ENCODE data around the gene KIF5C.

Gene KIF5C

DNA sequence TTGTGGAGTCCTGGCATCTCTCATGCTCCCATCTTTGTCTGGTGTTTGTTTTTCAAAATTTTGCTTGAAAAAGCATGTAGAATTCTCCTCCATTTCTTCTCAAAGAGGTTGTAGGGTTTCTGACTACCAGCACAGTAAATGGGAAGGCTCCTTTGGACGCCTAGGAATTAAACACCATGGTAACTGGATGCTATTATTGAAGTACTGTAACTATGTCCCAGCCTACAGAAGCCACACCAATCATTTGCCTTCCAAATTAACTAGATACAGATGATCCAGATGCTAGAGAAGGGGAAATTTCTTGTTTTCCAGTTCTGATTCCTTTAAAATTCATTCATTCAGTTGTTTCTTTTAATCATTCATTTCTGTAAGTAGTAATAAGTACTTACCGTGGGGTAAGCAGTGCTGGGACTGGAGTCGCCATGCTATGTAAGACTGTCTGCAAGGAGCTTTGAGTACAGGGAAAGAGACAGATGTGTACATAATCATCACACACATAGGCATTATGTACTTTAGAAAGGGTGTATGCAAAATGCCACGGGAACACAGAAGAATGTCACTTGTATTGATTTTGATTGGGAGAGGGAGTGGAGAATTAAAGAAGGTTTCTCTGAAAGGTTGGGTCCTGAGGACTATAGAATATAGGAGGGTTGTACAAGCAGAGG is 49.6 kb downstream of the KIF5C start:
- no peak for DNase-seq (ENCODE audit: low spot score)

DNA sequence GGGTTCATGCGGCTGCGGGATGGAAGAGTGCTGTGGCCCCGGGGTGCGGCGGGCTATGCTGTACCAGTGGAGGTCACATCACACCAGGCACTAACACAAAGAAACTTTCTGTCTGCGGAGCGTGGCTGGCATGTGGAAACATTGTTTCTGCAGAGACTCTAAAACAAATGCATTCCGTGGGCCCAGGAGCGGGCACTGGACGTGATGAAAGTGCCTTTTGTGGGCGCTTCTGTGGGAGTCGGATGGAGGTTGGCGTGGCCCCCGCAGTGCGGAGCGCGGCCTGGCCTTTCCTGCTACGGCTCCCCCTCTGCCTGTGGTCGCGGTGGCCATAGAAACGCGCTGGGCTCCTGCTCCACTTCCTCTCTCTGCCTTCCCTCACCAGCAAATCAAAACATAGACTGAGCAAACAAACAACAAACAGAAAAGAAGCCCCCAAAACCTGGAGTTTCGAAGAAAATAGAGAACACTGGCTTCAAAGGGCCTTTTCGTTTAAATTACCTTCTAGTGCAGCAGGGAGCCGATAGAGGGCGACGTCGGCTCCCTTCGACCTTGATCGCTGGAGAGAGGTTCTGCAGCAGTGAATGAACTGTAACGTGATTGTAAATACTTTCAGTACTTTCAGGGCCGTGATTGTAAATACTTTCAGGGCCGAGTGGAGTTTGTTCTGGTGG is 51.4 kb downstream of the KIF5C start:
- peak; percentile 34 for DNase-seq (ENCODE audit: low spot score)

DNA sequence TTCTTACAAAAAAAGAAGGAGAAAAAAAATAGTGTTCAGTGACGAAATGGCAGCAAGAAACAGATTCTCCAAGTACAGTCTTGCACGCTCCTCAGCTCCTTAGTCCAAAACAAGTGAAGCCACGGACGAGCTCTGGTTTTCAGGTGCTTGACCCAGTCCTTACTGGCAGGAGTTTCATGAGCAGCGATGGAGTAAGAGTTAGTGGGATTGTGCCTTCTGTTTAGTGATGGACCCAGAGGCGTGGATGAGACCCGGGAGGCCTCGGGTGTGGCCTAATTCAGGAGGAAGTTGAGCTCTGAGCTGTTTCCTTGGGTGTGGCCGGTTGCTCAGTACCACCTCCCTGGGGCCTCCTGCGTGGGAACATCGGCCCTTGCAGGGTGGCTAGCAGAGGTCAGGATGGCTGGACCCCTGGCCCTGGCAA is 52.0 kb downstream of the KIF5C start:
- DNase-seq (ENCODE audit: low spot score), result peak; percentile 20

DNA sequence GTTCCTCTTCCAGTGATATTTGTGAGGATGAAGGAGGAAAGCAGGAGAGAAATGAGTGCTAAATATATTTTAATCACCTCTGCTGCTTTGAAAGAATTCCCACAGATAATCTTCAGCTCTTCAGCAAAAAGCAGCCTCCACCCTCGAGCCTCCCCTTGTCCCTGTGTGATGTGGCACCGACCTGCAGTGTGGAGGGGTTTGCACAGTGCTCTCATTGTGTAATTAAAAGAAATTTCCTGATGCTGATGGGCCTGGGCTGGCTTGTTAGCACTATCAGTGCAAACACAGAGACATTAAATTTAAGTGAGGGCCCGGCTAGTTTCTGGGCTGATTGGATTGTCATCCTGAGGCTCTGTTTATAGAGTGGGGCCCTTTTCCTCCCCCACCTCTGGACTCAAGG is 53.4 kb downstream of the KIF5C start:
- DNase-seq (ENCODE audit: low spot score), result no peak

DNA sequence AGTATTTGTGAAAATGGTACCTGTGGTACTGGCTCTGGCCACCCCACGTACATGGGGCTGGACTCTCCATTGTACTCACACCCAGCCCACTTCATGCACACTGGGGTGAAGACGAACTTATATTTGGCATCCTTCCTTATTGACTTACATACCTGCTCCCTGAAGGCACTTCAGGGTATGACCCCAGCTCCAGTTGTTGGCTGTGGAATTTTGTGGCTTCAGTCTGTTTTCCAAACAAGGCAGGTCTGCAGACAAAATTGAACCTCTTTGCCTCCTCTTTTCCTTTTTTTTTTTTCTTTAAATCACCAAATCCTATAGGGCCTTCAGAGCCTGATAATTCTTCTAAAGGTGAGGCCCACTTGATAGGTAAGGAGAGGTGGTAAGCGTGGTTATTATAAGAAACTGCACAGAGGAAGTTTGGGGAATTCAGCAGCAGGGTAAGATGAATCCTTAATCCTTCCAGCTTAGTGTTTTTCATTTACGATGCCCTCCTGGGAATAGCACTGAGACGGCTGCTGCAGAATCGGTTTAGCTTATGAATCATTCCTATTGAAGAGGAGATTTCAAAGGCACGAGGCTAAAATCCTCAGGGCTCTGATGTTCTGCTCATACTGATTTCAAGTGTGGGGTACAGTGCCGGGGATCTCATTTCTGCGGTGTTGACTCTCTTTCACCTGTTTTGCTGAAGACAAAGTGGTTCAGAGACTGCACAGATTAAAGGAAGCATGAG is 55.2 kb downstream of the KIF5C start:
- DNase-seq (ENCODE audit: low spot score), result no peak

DNA sequence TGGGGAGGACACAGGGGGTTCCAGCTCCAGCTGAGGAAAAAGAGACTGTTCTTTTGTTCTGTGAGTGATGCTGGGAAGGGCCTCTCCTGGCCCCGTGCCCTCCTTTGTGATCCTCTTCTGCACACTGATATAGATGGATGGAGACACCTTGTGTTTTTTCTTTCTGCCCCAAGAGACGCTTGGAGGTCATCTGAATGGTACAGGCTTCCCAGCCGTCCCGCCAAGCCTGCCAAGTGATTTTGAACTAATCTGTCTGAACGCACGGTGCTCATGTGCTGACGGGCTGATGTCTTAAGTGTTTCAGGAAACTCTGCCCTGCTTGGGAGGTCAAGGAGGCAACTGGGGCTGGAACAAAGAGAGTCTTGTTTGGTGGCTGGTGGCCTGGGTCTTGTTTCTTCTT is 57.5 kb downstream of the KIF5C start:
- DNase-seq (ENCODE audit: low spot score), result no peak

DNA sequence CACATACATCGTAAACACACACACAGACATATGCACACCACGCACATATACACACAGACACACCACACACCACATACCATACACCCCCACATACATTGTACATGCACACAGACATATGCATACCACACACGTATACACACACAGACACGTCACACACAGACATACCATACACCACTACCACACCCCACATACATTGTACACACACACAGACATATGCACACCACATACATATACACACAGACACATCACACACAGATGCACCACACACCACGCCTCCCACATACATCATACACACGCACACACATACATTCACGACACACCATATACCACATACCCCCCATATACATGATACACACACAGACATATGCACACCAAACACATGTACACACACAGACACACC is 58.4 kb downstream of the KIF5C start:
- DNase-seq (ENCODE audit: low spot score), result no peak

DNA sequence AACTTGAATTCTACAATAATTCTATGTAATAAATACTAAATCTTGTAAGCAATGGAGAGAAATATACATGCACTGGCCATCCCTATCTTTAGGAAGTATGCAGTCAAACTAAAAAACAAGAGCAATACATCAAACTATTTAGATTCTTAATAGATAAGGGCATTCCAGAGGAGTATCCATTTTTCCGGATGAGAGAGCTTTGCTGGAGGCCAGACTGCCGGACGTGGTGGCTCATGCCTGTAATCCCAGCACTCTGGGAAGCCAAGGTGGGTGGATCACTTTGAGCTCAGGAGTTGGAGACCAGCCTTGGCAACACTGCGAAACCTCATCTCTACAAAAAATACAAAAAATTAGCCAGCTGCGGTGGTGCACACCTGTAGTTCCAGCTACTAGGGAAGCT is 60.8 kb downstream of the KIF5C start:
- DNase-seq (ENCODE audit: low spot score), result no peak

DNA sequence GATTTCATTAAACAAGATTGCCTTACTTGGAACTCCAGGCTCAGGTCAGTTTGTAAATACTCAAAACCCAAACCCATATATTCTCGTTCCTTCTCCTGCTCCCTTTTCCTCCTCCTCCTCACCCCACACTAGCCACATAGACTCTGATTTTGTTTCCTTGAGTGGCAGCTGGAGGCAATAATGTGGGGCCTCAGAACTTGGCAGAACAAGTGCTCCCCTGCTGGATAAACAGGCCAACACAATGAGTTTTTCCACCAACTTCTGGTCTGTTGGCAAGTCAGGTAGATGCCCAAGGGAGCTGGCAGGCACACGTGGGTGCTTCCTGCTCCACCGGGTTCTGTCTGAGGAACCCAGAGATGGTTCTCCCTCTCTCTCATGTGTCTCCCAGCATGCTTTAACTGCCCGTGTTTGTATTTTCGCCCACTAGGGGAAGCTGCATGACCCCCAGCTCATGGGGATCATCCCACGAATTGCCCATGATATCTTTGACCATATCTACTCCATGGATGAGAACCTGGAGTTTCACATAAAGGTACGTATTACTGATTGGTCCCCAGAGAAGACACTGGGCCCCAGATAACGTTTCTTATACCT is 61.9 kb downstream of the KIF5C start:
- no peak for DNase-seq (ENCODE audit: low spot score)

DNA sequence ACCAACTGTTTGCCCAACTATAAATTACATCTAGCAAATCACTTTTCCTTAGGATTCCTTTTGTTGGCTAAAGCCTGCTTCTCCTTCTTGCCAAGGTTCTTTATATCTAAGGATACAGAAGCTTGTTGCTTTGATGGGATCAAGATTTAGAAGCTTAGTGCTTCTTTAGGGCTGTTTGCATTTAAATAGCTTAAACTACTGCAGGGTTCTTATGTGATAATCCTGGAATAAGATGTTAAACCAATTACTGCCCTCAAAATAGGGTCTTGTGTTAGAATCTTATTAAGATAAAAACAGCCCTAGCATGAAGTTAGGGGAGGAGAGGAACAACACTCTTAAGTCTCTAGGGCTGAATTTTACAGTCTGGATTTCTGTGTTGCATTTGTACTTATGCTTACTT is 64.2 kb downstream of the KIF5C start:
- DNase-seq (ENCODE audit: low spot score), result no peak

DNA sequence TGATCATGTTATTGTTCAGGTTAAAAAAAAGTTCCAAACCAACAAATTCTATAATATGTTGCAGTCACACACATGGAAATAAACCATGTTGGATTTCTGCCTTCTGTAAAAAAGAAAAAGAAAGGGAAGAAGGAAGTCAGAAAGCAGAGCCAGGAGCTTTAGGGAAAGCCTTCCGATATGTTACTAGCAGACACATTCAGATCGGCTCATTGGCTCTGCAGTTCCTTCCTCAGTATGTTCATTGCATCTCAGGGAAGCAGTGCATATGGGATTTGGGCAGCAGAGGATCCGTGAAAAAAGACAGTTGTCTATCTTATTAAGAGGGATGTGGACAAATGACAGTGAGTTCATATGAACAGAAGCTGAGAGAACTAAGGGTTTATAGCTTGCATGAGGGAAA is 68.1 kb downstream of the KIF5C start:
- no peak for DNase-seq (ENCODE audit: low spot score)

DNA sequence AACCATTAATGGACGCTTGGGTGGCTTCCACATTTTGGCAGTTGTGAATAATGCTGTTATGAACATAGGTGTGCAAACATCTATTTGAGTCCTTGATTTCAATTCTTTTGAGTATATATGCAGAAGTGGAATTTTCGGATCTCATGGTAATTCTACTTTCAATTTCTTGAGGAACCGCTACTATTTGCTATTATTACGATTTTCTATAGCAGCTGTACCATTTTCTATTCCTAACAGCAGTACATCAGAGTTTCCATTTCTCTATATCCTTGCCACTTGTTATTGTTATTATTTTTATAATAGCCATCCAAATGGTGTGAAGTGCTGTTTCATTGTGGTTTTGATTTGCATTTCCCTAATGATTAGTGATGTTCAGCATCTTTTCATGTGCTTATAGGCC is 69.5 kb downstream of the KIF5C start:
- no peak for DNase-seq (ENCODE audit: low spot score)

DNA sequence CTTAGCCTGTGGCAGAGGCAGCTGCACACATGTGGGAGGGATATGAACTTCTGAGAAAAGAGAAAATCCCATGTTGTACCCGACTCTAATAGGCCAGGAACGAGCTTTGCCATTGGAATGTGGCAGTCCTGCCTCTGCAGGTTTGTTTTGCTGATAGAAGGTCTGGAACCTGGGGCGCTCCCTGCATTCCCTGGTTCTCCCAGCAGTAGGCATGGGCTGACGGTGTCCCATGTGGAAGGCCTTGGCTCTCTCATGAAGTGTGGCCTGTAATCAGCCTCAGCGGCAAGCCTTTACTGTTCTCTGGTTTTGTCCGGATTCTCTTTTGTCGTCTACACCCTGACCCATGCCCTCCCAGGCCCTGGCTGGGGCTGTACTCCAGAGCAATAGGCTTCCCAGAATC is 72.3 kb downstream of the KIF5C start:
- DNase-seq (ENCODE audit: low spot score), result no peak

DNA sequence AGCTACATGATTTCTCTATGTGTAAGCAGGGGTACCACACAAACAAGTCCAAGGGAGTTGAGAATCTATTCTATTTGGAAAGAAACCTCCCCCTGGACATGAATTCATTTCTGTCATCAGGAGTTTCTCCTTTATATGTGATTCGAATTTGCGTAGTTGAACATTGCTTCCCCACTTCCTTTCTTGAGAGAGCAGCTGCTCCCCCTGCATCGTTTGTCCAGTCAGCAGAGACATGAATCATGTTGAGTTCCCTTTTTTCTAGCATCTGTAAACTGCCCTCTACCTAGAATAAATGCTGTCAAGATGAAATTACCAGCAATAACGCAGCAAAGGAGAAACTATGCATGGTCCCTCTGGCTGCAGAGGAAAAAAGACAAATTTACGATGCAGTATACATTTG is 73.8 kb downstream of the KIF5C start:
- DNase-seq (ENCODE audit: low spot score), result no peak

DNA sequence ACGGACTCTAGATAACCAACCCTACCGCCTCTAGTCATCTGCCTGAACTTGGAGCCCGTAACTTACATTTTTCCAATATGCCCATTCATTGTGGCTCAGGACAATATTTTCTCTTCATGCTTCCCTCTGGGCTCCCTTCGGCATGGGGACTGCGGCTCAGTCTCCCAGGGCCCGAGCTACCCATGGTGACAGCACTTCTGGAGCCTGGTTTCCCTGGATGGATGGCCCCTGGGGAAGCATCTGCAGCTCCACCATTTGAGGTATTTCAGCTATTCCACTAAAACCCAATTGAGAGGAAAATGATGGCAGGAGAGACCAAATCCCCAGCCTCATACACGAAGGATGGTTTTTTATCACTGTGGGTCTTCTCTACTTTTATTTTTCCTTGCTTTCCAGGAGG is 74.3 kb downstream of the KIF5C start:
- DNase-seq (ENCODE audit: low spot score), result no peak

DNA sequence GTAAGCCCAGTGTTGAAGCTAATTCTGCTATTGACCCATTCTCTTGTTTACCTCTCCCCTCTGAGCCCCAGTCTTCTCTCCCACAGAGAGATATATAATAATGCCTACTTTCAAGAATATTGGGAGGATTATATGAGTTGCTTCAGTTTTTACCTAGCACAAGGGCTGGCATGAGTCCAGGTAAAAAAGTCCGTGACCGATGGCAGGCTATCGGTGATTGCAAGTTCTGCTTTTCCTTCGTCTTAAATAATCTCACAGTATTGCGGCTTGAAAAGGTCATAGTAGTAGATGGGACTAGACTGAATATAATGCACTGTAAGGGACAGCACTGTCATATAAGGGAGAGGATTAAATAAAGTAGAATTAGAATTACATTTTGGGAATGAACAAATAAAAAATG is 77.6 kb downstream of the KIF5C start:
- no peak for DNase-seq (ENCODE audit: low spot score)

DNA sequence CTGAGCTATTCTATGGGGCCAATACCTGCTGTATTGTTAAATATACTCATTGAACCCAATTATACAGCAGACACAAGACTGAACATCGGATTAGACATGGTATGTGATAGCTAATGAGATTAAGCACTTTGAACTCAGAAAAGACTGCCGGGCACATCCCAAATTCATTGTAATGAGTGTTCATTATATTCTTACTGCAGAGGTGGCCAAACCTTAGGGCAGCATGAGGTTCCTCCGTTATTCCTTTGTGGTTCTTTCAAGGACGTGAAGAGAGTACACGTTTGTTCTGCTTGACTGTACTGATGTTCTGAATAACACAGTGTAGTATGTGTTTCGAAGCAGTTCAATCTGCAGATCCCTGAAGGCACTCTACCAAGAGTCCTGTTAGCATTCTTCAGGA is 78.4 kb downstream of the KIF5C start:
- DNase-seq (ENCODE audit: low spot score), result no peak

DNA sequence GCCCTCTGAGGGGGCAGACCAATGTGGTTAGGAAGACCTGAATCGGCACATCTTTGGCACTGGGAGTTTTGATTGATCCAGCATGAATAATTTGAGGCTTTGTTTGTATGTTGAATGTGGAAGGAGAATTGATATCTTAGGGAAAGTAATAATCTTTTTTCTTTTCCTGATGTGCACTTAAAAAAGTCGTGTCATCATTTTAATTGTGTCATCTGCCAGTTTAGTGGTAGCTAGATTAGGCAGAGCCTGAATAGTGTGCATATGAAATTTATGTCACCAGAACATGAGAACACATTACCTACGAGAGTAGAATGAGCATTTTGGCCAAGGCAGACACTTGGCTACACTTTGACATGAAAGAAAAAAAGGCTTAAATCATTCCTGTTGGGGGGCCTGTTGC is 79.5 kb downstream of the KIF5C start:
- DNase-seq (ENCODE audit: low spot score), result no peak

DNA sequence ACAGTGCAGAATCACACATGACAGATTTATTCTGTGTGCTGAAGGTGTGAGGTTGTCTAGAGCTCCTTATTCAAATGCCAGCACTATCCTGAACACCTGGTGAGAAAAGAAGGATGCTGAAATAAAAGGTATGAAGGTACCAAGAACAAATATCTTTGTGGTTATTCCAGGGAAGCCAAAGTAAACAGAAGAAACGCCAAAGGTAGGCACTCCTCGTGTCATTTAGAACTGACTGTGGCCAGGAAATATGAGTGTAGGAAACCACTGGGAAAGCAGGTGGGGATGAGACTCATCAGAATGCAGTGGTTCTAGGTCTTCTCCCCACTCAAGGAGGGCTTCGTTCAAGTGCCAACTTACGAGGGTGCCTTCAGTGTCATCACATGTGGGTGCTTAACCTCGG is 80.8 kb downstream of the KIF5C start:
- DNase-seq (ENCODE audit: low spot score), result no peak

DNA sequence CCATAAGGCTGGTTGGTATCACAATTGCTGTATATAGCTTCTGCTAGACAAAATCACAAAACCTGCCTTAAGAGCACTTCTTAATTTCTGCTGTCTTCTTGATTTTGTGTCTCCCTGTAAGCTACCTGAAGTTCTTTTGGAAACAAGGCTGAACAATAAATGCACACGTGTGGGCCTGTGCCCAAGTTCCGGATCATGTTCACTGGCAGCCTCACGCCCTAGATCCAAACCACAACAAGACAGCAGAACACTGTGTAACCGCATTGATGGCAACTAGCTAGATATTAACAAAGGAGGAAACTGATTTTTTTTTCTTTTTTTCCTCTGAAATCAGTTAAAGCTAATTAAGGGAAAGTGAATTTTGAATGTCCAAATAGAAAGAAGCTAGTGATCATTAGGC is 82.0 kb downstream of the KIF5C start:
- no peak for DNase-seq (ENCODE audit: low spot score)

DNA sequence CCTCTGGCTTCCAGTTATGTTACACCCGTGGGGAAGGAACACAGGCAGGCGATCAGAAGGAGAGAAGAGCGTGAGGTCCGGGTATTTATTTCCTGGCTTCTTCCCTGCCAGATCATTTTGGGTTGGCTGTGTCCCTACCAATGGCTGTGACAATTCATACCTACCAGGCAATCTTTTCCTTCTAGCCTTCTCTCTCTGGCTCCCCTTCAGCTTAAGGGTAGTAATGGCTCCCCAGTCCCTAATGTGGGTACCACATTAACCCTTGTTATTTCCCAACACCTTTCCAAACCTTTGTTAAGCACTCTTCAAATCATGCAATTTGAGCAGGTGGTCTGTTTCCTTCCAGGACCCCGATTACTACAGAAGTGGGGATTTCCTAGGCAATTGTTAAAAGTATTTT is 84.7 kb downstream of the KIF5C start:
- DNase-seq (ENCODE audit: low spot score), result no peak

DNA sequence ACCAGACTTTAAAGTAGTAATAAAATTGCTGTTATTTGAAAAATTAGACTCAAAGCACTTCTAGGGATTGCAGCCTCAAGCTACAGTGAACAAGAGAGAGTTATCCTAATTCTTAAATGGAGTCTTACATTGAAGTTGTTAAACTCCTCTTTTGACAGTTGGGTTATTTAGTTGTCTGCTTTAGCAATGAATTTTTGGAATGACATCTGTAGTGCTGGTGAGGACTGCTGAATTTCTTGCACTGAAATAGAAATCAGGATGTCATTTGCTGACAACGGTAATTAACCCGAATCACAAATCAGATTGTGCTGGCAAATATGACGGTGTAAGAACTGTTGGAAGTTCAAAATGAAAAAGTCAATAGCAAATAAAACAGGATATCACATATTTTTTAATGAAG is 85.5 kb downstream of the KIF5C start:
- DNase-seq (ENCODE audit: low spot score), result no peak

DNA sequence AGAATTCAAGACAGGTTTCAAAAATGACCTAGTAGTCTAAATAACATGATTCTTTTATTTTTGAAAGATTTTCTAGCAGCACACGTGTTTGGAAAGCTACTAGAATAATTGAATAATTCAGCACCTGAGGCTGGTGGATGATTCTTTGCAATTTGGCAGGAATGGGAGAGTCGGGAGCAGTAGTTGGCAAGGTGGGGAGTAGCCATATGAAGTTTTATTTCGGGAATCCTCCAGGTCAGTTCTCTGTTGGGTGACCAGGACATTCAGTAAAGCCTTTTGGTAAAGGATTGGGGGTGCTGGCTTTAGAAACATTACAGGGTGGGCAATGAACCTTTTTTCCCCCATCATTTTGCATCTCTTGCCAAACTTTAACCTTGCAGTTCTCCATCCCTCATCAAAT is 88.4 kb downstream of the KIF5C start:
- no peak for DNase-seq (ENCODE audit: low spot score)

Measured in HuH-7.5 (cell line).